Measurements from ENCODE around the gene MSI2. TPM values are rescaled to one million over a fixed set of nuclear protein-coding genes. Genes with fewer than 3 reads are reported as not detected.

Gene MSI2
- total RNA-seq, 1 donor from 2014 or later = 31.0 TPM

DNA sequence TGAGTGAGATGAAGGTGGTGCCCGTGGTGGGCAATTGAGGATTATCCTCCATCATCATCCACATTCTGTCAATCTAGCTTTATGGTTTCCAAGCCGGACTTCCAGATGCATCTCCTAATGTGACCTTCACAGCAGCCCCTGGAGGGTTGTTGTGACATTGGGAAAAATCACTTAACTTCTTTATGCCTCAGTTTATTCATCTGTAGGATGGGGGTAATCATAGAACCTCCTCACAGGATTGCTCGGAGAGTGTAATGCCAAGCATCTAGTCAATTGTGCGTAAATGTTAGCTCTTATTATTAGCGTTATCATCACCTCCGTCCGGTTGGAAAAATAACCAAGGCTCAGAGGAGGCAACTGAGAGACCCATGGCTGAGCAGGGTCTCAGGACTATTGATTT, 274.8 kb downstream of the MSI2 start:
- DNase-seq (ENCODE audit: low spot score in 2 of 2) (no peak), FAIRE-seq (no peak)

DNA sequence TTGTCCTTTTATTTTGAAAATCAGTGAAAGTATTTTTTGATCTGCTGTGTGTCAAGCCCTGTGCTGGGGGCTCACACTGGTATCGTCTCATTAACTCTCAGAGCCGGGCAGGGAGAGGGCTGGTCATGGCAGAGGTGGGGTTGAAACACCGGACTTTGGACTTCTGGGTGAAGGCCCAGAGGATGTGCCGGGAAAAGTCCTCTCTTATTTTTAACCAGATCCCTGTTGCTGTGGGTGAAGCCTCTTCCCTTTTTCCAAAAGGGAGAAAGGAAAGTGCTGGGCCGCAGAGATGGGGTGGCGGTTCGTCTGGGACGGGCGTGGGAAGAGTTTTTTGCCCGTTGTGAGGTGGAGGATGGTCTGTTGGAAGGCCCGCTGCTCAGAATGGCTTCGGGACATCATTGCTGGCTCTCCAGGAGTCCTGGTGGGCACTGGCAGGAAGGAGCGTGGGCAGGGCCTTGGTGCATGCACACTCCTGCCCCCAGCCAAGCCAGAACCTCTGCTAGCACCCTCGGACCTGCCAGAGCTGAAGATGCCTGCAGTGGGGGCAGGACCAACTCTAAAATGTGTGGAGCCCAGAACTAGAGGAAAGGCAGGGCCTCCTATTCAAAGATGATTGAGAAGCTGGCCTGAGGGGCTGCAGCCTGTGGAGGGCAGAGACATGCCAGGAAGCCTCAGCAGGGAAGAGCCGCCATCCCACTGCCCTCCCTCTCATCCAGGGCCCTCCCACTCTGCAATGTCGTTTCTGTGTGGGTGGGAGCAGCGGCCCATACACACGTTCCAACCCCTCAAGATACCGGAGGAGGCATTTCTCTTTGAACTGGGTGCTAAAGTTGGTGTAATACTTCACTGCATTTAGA, 275.6 kb downstream of the MSI2 start:
- no peak for FAIRE-seq
- DNase-seq (ENCODE audit: low spot score in 2 of 2) = no peak

DNA sequence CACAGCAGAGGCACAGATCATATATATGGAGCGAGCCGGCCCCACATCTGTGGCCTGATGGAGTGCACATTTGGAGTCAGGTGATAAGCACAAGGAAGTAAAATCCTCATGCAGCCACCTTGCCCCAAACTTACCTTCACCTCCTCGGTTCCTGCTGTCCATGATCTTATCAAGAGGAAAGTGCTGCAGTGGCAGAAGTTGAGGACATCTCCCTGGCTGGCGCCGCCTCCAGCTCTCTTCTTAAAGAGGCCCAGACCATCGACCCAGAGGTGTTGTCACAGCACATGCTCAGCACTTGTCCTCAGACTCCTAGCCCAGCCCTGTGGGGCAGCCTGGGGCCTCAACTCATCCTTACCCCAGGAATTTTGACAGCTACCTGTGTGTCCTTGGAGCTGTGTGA, 276.2 kb downstream of the MSI2 start:
- DNase-seq (ENCODE audit: low spot score in 2 of 2) (no peak), FAIRE-seq (no peak)

DNA sequence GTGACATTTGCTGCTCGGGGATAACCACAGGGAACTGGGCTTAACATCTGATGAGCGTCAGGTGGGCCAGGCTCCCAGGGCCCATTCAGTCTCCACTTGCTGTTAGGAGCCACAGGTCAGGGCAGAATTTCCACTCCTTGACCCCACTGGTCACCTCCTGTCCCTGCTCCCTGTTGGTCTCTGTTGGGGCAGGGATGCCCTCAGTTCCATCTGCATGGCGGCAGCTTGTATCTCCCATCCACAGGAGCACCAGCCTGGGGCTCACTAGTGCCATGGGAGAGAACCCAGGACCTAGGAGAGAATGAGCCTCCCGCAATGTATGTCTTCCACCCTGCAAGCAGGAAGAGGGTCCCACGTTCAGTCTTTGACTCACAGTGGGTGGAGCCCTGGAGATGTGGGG, 276.6 kb downstream of the MSI2 start:
- FAIRE-seq (no peak), DNase-seq (ENCODE audit: low spot score in 2 of 2) (no peak)

DNA sequence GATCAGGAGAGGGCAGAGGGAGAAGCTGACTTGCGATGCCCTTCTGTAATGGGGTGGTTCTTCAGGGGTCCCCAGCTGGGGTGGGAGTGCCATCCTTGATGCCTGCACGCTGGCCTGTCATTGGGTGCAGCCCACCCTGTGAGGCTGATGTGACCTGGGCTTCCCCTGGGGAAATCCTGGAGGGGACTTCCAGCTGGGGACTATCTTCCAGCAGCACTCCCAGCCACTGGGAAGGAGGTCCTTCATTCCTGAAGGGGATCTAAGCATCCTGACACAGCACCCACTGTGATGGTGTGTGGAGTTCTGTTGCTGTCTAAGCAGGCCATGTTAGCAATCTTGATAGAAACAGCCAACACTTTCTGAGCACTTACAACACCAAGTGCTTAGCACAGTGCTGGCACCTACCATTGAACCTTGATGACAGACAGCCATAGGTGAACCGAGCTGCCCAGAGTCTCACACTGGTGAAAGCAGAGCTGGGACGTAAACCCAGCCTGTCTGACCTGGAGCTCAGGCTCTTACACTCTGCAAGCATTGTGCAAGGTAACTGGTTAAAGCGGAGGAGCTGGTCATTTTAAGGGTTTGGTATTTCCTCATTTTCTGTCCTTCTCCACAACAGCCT, 277.5 kb downstream of the MSI2 start:
- FAIRE-seq (no peak), DNase-seq (ENCODE audit: low spot score in 2 of 2) (no peak)

DNA sequence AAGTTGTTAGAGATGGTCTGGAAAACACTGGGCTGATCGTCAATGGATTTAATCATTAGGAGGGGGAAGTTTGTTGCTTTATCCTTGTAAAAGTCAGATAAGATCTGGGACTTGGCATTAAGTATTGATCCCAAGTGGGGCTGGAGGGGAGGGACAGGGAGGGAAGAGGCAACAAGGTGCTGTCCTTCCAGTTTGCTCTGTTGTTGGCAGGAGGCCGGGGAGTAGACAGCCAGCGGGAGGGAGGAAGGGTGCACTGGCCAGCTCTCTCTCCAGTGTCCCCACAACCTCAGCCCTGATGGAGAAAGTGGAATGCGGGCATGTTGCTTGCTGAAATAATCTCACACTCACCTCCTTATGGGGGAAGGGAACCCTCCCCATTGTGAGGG, 278.5 kb downstream of the MSI2 start:
- DNase-seq (ENCODE audit: low spot score in 2 of 2) = no peak
- FAIRE-seq = no peak

DNA sequence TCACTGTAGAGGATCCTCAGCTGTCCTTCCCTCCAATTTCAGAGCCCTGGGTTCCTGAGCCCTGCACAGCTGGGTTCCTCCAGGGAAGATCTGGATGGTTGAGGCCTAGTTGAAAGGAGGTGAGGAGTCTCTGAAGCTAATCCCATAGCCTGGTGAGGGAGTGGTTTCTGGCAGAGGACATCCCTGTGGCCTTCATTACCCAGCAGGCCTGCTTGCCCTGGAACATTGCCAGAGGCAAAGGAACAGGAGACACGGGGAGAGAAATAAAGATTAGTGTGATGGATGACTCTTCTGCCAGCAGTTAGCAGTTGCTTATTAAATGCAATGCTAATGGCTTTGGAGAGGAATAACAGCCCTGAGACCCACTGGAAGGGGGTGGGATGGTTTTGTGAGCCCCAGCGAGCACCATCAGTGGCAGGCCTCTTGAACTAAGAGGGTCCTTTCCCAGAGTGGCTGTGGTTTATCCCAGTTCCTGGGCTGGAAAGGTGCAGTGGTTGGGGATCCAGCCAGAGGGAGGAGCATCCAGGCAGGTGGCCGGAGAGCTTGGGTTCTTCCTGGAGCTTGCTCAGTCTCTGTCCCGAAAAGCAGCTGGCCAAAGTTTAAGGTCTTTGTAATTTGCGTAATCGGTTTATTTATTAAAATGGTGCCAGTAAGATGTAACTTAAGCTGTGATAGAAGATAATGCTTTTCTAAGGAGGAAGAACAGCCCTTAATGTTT, 279.1 kb downstream of the MSI2 start:
- DNase-seq (ENCODE audit: low spot score in 2 of 2) (no peak), FAIRE-seq (no peak)

DNA sequence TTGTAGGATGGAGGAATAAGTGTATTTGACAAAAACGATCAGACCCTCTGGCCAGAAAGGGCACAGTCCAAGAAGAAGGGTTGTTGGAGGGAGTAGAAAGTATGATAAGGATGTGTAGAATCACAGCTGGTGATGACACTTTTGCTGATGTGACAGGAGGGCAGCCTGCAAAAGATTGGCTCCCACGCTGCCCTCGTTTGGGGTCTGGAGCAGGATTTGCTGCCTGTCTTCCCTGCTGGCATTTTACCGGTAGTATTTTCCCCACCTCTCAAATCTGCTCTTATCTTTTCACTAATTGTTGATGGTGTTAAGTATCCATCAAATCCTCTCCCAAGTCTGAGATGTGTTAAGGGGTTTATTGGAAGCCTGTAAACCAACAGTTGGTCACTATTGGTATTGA, 280.0 kb downstream of the MSI2 start:
- DNase-seq (ENCODE audit: low spot score in 2 of 2) (no peak), FAIRE-seq (no peak)

DNA sequence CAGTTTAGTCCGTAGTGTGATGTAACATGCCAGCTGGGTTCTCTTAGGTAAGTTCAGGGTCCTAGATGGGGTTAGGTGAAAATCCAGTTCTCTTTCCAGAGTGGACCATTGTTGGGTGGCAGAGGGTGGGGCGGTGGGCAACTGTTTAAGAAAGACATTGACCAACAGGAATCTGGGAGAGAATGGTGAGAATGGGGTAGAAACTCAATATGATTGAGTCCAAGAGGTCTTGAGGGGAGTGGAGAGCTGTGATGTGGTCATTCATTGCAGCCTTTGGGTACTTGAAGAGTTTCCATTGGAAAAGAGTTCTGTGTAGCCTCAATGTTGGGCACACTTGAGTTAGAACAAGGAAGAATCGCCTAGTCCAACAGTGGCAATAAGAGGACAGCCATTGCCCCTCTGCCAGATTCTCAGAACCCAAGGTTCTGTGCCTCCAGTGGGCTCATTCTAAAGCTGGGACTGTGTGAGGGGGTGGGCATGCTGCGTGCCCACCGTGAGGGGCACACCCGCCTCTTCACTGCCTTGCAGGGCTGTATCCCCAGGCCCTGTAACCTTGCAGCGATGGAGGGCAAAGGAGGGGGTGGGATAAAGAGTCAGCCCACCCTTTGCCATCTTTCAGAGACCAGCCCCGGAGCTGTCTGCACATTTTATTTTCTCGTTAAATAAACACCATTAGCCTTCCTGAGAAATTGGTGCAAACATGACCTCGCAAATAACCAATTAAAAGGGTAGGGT, 280.6 kb downstream of the MSI2 start:
- no peak for FAIRE-seq
- DNase-seq (ENCODE audit: low spot score in 2 of 2) = no peak

DNA sequence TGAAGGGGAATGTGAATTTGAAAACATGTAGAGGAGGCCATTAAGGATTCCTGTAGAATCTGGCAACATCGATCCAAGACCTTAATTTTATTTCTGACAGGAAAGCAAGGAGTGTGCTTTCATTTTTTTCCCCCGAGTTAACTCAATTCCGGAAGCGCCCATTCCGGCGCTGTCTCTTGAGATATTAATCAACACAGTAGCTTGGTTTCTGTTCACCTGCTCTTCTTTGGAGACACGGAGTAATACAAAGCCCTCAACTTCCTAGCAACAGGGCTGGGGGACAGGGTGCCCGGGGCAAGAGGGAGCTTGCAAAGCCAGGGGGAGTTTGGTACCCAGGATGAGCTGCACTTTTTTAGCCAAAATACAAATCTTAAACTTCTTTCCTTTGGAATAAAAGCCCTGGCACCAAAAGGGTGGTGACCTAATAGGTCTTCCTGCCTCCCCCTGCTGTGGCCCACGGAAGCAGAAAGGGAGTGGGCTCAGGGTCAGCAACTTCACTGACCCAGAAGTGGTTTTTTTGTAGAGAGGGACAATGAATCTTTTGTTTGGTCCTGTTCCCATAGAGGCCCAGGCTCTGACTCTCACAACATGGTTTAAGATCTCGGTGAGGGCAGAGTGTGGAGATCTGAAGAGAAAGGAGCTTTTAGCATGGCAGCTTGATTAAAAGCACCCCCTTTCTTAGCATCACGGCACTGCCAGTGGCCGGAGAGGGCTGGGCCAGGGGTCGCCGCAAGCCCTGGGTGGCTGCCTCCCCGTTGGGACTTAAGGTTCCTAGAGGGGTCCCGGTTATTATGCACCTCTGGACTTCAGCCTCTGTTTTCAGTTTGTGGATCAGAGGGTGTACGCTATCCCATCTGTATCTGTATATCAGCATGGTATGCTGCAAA, 281.4 kb downstream of the MSI2 start:
- FAIRE-seq = no peak
- peak in 1 of 2 donors; percentile 46 for DNase-seq (ENCODE audit: low spot score in 2 of 2)

DNA sequence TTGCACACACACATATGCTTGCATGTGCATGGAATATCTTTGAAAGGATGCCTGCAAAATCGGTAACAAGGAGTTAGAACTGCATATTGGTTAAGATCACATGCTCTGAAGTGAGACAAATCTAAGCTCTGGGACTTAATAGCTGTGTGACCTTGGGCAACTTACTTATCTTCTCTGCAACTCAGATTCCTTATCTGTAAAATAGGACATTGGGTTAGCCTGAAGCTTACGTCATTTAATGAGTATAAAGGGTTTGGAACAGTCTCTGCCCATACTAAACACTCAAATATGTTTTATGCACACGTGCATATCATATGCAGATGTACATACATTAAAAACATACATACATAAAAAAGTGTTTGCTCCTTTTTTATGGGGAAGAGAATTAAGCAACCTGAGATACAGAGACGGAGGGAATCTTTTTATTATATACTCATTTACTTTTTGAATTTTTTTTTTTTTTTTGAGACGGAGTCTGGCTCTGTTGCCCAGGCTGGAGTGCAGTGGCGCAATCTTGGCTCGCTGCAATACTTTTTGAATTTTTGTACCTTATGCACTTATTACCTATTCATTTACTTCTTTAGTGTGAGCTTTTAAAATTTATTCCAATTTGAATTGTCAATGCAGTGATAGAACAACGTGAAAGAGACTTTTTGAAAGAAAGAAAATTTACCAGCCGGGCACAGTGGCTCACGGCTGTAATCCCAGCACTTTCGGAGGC, 282.6 kb downstream of the MSI2 start:
- DNase-seq (ENCODE audit: low spot score in 2 of 2) (no peak), FAIRE-seq (no peak)

DNA sequence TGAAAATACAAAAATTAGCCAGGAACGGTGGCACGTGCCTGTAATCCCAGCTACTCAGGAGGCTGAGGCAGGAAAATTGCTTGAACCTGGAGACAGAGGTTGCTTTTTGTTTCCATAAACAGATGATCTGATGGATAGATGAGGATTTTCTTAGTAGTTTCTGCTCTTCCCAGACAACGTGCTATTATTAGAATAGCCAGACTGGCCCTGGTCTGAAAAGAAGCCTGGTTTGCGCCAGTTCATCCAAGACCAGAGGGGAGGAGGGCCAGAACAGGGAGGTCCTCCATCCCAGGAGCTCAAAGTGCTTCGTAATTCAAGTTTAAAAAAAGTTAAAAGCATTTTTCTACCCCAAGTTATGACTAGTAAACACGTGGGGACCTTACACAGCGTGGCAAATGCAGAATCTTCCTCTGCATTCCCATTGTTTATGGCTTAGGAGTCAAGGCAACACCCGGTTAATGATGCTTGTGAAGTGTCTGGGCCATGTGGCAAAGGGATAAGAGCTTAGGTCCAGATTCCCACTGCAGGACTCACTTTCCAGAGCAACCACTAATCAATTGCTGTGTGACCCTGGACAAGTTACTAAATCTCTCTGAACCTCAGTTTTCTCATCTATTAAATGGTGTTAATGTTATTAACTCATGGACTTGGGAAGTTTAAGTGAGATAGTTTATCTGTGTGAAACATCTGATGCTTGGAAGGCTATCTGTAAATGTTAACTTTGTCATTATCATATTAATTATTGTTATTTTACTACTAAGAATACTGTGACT, 283.4 kb downstream of the MSI2 start:
- no peak for DNase-seq (ENCODE audit: low spot score in 2 of 2)
- FAIRE-seq = no peak

DNA sequence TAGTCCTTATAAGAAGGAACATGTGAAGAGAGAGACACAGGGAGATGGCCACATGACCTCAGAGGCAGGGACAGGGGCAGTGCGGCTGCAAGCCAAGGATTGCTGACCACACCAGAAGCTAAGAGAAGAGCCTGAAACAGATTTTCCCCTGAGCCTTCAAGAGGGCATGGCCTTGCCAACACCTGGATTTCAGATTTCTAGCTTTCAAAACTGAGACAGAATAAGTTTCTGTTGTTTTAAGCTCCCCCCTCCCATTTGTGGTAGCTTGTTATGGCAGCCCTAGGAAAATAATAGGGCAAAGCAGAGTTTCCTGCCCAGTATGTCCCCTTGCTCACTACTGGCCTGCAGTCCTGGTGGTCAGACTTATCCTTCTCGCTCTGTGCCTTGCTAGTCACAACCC, 284.3 kb downstream of the MSI2 start:
- no peak for FAIRE-seq
- DNase-seq (ENCODE audit: low spot score in 2 of 2) = no peak

DNA sequence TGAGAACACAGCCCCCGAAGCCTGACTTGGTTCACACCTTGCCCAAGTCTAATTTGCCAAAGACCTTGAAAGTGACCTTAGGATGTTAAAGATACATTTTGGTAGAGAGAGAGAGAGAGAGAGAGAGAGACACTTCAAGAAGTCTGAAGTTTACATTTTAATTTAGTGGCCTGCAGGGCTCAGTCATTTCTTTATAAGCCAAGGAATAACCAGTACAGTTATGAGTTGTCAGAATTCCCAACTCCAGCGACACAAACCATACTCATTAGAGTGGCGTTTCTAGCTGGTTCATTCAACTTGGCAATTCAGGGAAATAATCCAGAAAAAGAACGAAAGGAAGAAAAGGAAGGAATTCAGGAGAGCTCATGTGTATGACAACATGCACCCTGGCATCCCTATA, 284.7 kb downstream of the MSI2 start:
- FAIRE-seq = no peak

DNA sequence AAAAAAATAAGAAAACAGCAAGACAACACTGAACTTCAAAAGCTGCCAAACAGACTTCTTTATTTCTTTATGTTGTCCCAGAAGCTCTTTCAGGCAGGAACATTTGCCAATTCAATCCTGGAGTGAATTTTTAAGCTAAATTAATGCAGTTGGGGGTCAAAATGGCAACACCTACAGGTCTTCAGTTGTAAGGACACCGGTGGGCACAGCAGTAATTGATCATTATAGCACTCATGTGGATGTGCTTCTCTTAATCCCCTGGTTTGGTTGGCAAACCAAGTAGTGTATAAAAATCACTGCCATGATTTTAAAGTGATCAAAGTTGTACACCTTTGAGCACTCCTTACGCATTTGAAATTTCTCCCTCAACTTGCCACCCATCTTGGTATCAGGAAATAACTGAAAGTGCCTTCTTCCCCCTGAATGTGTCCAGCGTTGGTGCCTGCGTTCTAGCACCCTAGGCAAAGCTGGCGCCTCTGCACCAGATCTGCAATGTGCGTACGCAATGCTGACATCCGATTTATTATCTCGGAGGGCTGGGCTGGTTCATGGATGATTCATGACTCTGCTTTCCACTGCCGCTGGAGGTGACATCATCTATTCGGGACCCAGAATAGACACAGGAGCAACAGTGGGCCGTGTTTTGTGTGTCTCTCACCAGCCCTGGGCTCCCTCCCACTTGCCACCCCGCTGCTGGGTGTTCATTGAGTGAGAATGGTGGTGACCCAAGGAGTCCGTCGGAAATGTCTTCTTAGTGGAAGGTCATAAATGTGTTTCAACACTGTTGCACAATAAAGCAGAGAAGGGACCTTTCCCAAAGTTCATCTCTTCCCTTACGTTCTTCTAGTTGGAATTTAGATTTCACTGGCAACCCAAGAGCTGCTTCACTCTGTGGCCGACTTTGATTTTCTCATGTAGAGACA, 285.4 kb downstream of the MSI2 start:
- FAIRE-seq = no peak
- peak in 1 of 2 donors; percentile 42 for DNase-seq (ENCODE audit: low spot score in 2 of 2)

More for the DNA sequence above, 284.7 kb downstream of the MSI2 start:
- DNase-seq (ENCODE audit: low spot score in 2 of 2) = no peak

DNA sequence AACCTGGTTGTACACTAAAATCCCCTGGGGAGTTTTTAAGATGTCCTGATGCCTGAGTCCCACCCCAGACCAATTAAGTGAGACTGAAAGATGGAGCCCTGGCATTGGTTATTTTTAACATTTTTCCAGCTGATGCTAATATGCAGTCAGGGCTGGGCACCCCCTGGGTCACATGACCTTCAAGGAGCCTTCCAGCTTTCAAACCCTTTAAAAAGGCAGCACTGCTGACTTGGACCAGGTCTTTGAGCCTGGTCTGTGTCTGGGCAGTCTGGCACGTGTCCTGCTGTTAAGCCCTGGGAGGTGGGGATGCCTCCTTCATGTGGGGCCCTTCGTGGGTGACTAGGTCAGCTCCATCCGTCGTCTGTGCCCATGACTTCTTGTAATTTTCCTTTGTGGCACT, 286.2 kb downstream of the MSI2 start:
- FAIRE-seq = no peak
- no peak for DNase-seq (ENCODE audit: low spot score in 2 of 2)

DNA sequence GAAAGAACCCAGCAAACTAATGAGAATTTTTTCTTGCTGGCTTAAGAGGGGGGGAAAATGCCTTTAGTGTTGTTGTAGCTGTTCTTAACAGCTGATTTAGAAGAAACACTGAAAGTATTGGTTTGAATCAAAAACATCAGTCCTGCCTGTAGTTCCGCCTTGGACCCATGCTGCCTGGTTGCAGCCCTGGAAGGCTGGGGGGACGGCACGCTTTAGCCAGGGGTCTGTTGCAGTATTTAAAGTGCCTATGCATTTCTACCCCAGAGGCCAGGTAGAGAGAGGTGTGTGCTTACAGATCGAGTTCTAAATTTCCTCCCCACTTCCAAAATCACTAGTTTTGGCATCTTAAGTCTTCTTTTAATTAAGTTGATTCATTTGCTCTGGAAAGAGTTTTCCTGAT, 286.9 kb downstream of the MSI2 start:
- FAIRE-seq (no peak), DNase-seq (ENCODE audit: low spot score in 2 of 2) (no peak)

Measured in frontal cortex (tissue), 4 donors.